H1 (cell line): ENCODE data around the gene MEN1. TPM values are rescaled to one million over a fixed set of nuclear protein-coding genes. Genes with fewer than 3 reads are reported as not detected.

Experiments used
- CTCF ChIA-PET: fragments of 300-600 bp; sonication (Branson Sonifier 250); formaldehyde crosslinking; loops from one replicate; lab custom pipeline; 2021; ENCODE audit not compliant: partially characterized antibody; lab: Charles Lee
- POLR2A ChIA-PET: fragments of 300-600 bp; sonication (Branson Sonifier 250); formaldehyde crosslinking; loops from one replicate; lab custom pipeline; 2021; ENCODE audit warnings: inconsistent platforms; ENCODE audit not compliant: partially characterized antibody; lab: Charles Lee
- DNase-seq, 2 experiments: peaks; one replicate each; pipeline versions ENCODE4 v3.0.0 to v3.0.0-alpha.2; 2010 to 2022; ENCODE audit warnings: low spot score in 2 of 2, low read depth in 1 of 2, mixed read lengths in 1 of 2
- FAIRE-seq: peaks from 2 replicates; lab custom pipeline; 2011; peaks lifted over from hg19 to GRCh38; lab: Jason Lieb, UNC
- H2AFZ ChIP-seq: 2 replicates; pipeline ENCODE4 v1.8.1; 2012; ENCODE audit warnings: low read length, inconsistent platforms
- H2AK5ac ChIP-seq: 2 replicates; pipeline ENCODE4 v1.6.1; 2013; ENCODE audit warnings: low read depth, low read length
- H2BK120ac ChIP-seq: replicated peaks from 2 replicates; pipeline ENCODE3; 2013; ENCODE audit warnings: low read depth, low read length, inconsistent platforms
- H2BK12ac ChIP-seq: 2 replicates; pipeline ENCODE4 v1.6.1; 2013; ENCODE audit warnings: low read depth, low read length
- H2BK15ac ChIP-seq: 2 replicates; pipeline ENCODE4 v1.6.1; 2013; ENCODE audit warnings: low read length
- H2BK20ac ChIP-seq: 2 replicates; pipeline ENCODE4 v1.6.1; 2013; ENCODE audit warnings: low read length
- H2BK5ac ChIP-seq: 2 replicates; pipeline ENCODE4 v1.6.1; 2013; ENCODE audit warnings: low read depth, low read length
- H3K14ac ChIP-seq: 2 replicates; pipeline ENCODE4 v1.6.1; 2013; ENCODE audit warnings: inconsistent platforms; ENCODE audit not compliant: insufficient read length
- H3K18ac ChIP-seq: 2 replicates; pipeline ENCODE4 v1.6.1; 2013; ENCODE audit warnings: low read length; ENCODE audit errors: extremely low read depth
- H3K23ac ChIP-seq: 2 replicates; pipeline ENCODE4 v1.6.1; 2013; ENCODE audit warnings: inconsistent platforms; ENCODE audit not compliant: insufficient read length
- H3K23me2 ChIP-seq: 2 replicates; pipeline ENCODE4 v1.6.1; 2013; ENCODE audit warnings: low read depth, low read length
- H3K27ac ChIP-seq: 2 replicates; pipeline ENCODE4 v1.6.1; 2011; ENCODE audit warnings: low read depth, low read length, inconsistent platforms
- H3K27me3 ChIP-seq, 4 experiments: replicated peaks in 1 of 4; 1 replicate in 1 of 4; 2 replicates in 3 of 4; pipeline versions ENCODE4 v1.6.1 to v1.8.1; 2011 to 2013; ENCODE audit warnings: low read length in 3 of 4, mild to moderate bottlenecking in 3 of 4, inconsistent platforms in 2 of 4, mixed read lengths in 2 of 4, moderate library complexity in 1 of 4; ENCODE audit not compliant: control insufficient read depth in 3 of 4, insufficient read depth in 3 of 4; ENCODE audit errors: extremely low read depth in 1 of 4
- H3K36me3 ChIP-seq, 4 experiments: 2 replicates each; pipeline versions ENCODE4 v1.6.1 to v1.8.1; 2011 to 2013; ENCODE audit warnings: mild to moderate bottlenecking in 4 of 4, low read length in 3 of 4, moderate library complexity in 2 of 4, control low read depth in 1 of 4, inconsistent platforms in 1 of 4; ENCODE audit not compliant: insufficient read depth in 4 of 4, control insufficient read depth in 2 of 4
- H3K4ac ChIP-seq: replicated peaks from 2 replicates; pipeline ENCODE3; 2013; ENCODE audit warnings: low read length, low read depth, mixed read lengths, inconsistent platforms; ENCODE audit not compliant: insufficient read length
- H3K4me1 ChIP-seq, 4 experiments: replicated peaks in 1 of 4; 1 replicate in 1 of 4; 2 replicates in 3 of 4; pipeline versions ENCODE4 v1.6.1 to v1.8.1; 2011 to 2013; ENCODE audit warnings: low read length in 3 of 4, inconsistent platforms in 2 of 4, mixed read lengths in 1 of 4; ENCODE audit not compliant: insufficient read depth in 4 of 4, control insufficient read depth in 3 of 4
- H3K4me2 ChIP-seq, 2 experiments: 2 replicates each; pipeline versions ENCODE4 v1.6.1 to v1.8.1; 2011 to 2013; ENCODE audit warnings: low read depth in 2 of 2, low read length in 2 of 2, control low read depth in 1 of 2, inconsistent platforms in 1 of 2, mild to moderate bottlenecking in 1 of 2; ENCODE audit not compliant: insufficient read depth in 1 of 2
- H3K4me3 ChIP-seq, 4 experiments: fragments of 200-600, 300-600 bp in 1 of 4; sonication (generic), shearing (Covaris generic), sonication (Bioruptor Twin) in 1 of 4; 2 replicates each; pipeline versions ENCODE4 v1.5.1 to v1.8.1; 2011 to 2016; ENCODE audit warnings: low read length in 4 of 4, low read depth in 3 of 4, control low read depth in 2 of 4, inconsistent platforms in 2 of 4, mild to moderate bottlenecking in 2 of 4, mixed read lengths in 1 of 4, moderate library complexity in 1 of 4; ENCODE audit not compliant: insufficient read depth in 2 of 4; ENCODE audit errors: extremely low read depth in 1 of 4
- H3K56ac ChIP-seq: replicated peaks from 2 replicates; pipeline ENCODE3; 2013; ENCODE audit warnings: low read depth, mild to moderate bottlenecking, mixed read lengths, low read length, inconsistent platforms; ENCODE audit not compliant: insufficient read length
- H3K79me1 ChIP-seq: 2 replicates; pipeline ENCODE4 v1.6.1; 2013; ENCODE audit warnings: low read depth, low read length, control low read depth
- H3K79me2 ChIP-seq, 2 experiments: 2 replicates each; pipeline versions ENCODE4 v1.6.1 to v1.8.1; 2012 to 2013; ENCODE audit warnings: low read length in 2 of 2, mild to moderate bottlenecking in 2 of 2, inconsistent platforms in 1 of 2; ENCODE audit not compliant: insufficient read depth in 2 of 2, control insufficient read depth in 1 of 2
- H3K9ac ChIP-seq, 4 experiments: replicated peaks in 1 of 4; 1 replicate in 1 of 4; 2 replicates in 3 of 4; pipeline versions ENCODE4 v1.6.1 to v1.8.1; 2011 to 2013; ENCODE audit warnings: low read depth in 3 of 4, low read length in 3 of 4, control low read depth in 2 of 4, mild to moderate bottlenecking in 2 of 4, moderate library complexity in 2 of 4, inconsistent platforms in 1 of 4; ENCODE audit errors: extremely low read depth in 1 of 4
- H3K9me3 ChIP-seq, 2 experiments: 2 replicates each; pipeline versions ENCODE4 v1.6.1 to v1.8.1; 2012 to 2013; ENCODE audit warnings: mild to moderate bottlenecking in 2 of 2, moderate library complexity in 2 of 2, control low read depth in 1 of 2, inconsistent platforms in 1 of 2, low read depth in 1 of 2, low read length in 1 of 2, mixed read lengths in 1 of 2; ENCODE audit not compliant: insufficient read depth in 2 of 2
- H4K20me1 ChIP-seq, 2 experiments: replicated peaks in 1 of 2; 2 replicates each; pipeline versions ENCODE3 to v1.8.1; 2011 to 2013; ENCODE audit warnings: inconsistent platforms in 2 of 2, low read length in 2 of 2, mild to moderate bottlenecking in 1 of 2; ENCODE audit not compliant: insufficient read depth in 2 of 2, control insufficient read depth in 1 of 2
- H4K5ac ChIP-seq: 2 replicates; pipeline ENCODE4 v1.6.1; 2013; ENCODE audit warnings: low read length, low read depth, mixed read lengths, inconsistent platforms; ENCODE audit not compliant: insufficient read length
- H4K8ac ChIP-seq: 2 replicates; pipeline ENCODE4 v1.8.0; 2013; ENCODE audit warnings: mild to moderate bottlenecking, moderate library complexity, low read length, inconsistent platforms; ENCODE audit not compliant: insufficient read depth; ENCODE audit errors: extremely low read depth
- H4K91ac ChIP-seq: replicated peaks from 2 replicates; pipeline ENCODE3; 2013; ENCODE audit warnings: low read length, mixed read lengths, inconsistent platforms; ENCODE audit not compliant: insufficient read length
- BCL11A ChIP-seq, 2 experiments: IDR thresholded peaks; one replicate each; pipeline ENCODE4 v1.6.1; 2011; ENCODE audit warnings: low read depth in 2 of 2, low read length in 2 of 2, mild to moderate bottlenecking in 2 of 2
- CEBPB ChIP-seq: IDR thresholded peaks from 2 replicates; pipeline ENCODE4 v1.6.1; 2012; ENCODE audit warnings: low read depth, low read length
- CHD2 ChIP-seq: IDR thresholded peaks from 2 replicates; pipeline ENCODE4 v1.6.1; 2012; ENCODE audit warnings: low read length, improper control_type of control experiment
- EGR1 ChIP-seq: IDR thresholded peaks from 2 replicates; pipeline ENCODE4 v1.6.1; 2011; ENCODE audit warnings: low read depth, low read length, borderline replicate concordance
- GTF2F1 ChIP-seq: IDR thresholded peaks from 2 replicates; pipeline ENCODE4 v1.6.1; 2012; ENCODE audit warnings: low read depth, low read length, improper control_type of control experiment, borderline replicate concordance
- HDAC6 ChIP-seq: IDR thresholded peaks from one replicate; pipeline ENCODE4 v1.7.1; 2012; ENCODE audit warnings: low read depth, mild to moderate bottlenecking, inconsistent platforms, low read length, moderate library complexity
- JUN ChIP-seq: IDR thresholded peaks from 2 replicates; pipeline ENCODE4 v1.6.1; 2011; ENCODE audit warnings: low read depth, mild to moderate bottlenecking, improper control_type of control experiment, low read length
- POLR2AphosphoS5 ChIP-seq: IDR thresholded peaks from 2 replicates; pipeline ENCODE4 v1.6.1; 2011; ENCODE audit warnings: low read depth, low read length
- SIX5 ChIP-seq: IDR thresholded peaks from 2 replicates; pipeline ENCODE4 v1.6.1; 2011; ENCODE audit warnings: mild to moderate bottlenecking, low read depth, low read length
- SP1 ChIP-seq: IDR thresholded peaks from 2 replicates; pipeline ENCODE4 v1.6.1; 2011; ENCODE audit warnings: low read depth, low read length
- SRF ChIP-seq: IDR thresholded peaks from 2 replicates; pipeline ENCODE4 v1.6.1; 2011; ENCODE audit warnings: mild to moderate bottlenecking, low read depth, low read length, moderate library complexity
- TCF12 ChIP-seq: IDR thresholded peaks from 2 replicates; pipeline ENCODE4 v1.6.1; 2011; ENCODE audit warnings: low read depth, mild to moderate bottlenecking, low read length
- WGBS, 2 experiments: shearing (Covaris generic) in 1 of 2; methylation state at CpG; one replicate each; pipeline versions ENCODE4 v1.1.6 to v1.1.7; 2013 to 2015; ENCODE audit warnings: low lambda C conversion rate in 2 of 2, mixed read lengths in 2 of 2, inconsistent platforms in 1 of 2, low coverage in 1 of 2, missing lambda C conversion rate in 1 of 2; ENCODE audit not compliant: insufficient replicate concordance in 2 of 2, insufficient coverage in 1 of 2, insufficient read length in 1 of 2; ENCODE audit errors: extremely low coverage in 1 of 2, missing lambda C conversion rate in 1 of 2; 5-methylcytosine and 5-hydroxymethylcytosine counted together
- polyA plus RNA-seq, 7 experiments: library from polyadenylated mRNA; depleted of rRNA in 3 of 7; stranded (reverse) in 5 of 7; unstranded in 2 of 7; fragments of >200 nt in 5 of 7; fragments of 200-250 nt in 2 of 7; gene quantifications; 1 replicate in 5 of 7; 2 replicates in 1 of 7; 4 replicates in 1 of 7; pipeline versions ENCODE4 v1.2.1 to v1.2.3, GENCODE V29; 2011 to 2013; ENCODE audit warnings: missing spikeins in 2 of 7, mixed read lengths in 2 of 7
- total RNA-seq: library from RNA; stranded (reverse); fragmentation: NEBNext Ultra II Directional; extraction: Animal tissue kit (Norgen Biotek cat#: 25700); gene quantifications from 2 replicates; pipeline ENCODE4 v1.2.1, GENCODE V29; 2021
- TF ChIP-seq, protein P1 (sequence below): IDR thresholded peaks from 2 replicates; pipeline ENCODE4 v1.6.1; 2012; ENCODE audit warnings: inconsistent platforms

Gene MEN1
- total and polyA plus RNA-seq, 2 of the 8 experiments (the other 6 are each of a cell fraction or from before 2014, with no cell fraction given): 47.2 to 56.3 TPM

- 79% methylated on average over 10 of the region's 15 CpGs; no CpG with 5 or more reads in 1 of the 2 experiments for WGBS, 2 experiments
- H2BK120ac ChIP-seq: no peak overlapping the region
- POLR2A ChIA-PET: interaction anchor here (0.8 to 2.1 kb wide), 5 partner anchors 9 to 252 kb away, joined by 3 to 6 read pairs (median 3); partner anchors contain the start of gene SF1
- TF ChIP-seq SIX5: no peak
- TF ChIP-seq SRF: no peak
- TF ChIP-seq JUN: no peak
- no peak for TF ChIP-seq HDAC6
- no peak for TF ChIP-seq TCF12
- no peak for TF ChIP-seq SP1
- TF ChIP-seq GTF2F1: no peak
- no peak for TF ChIP-seq POLR2AphosphoS5
- TF ChIP-seq BCL11A (IDR thresholded peaks at IDR 0.05; ENCODE audit: low read depth in 2 of 2, low read length in 2 of 2): no peak
- no peak for TF ChIP-seq EGR1
- TF ChIP-seq, protein P1, sequence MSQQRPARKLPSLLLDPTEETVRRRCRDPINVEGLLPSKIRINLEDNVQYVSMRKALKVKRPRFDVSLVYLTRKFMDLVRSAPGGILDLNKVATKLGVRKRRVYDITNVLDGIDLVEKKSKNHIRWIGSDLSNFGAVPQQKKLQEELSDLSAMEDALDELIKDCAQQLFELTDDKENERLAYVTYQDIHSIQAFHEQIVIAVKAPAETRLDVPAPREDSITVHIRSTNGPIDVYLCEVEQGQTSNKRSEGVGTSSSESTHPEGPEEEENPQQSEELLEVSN: no peak
- TF ChIP-seq CEBPB: no peak
- no peak for TF ChIP-seq CHD2
Measured at GRCh38 chr11:64789331-64790204, 20.8 kb downstream of the MEN1 start.

More at GRCh38 chr11:64789331-64790204, 20.8 kb downstream of the MEN1 start:
- peaks cover 0 to 3% of the 10 kb centered on the region in 2 experiments for H4K20me1 ChIP-seq
- H3K23me2 ChIP-seq: no peaks in the 10 kb centered on the region
- no peak overlapping the region for H3K56ac ChIP-seq
- H3K79me2 ChIP-seq: no peaks in the 10 kb centered on the region
- no peak overlapping the region for H3K4me2 ChIP-seq
- no peaks in the 10 kb centered on the region for H3K27me3 ChIP-seq
- H4K5ac ChIP-seq: no peak overlapping the region
- no peak overlapping the region for H2AK5ac ChIP-seq
- DNase-seq: no peak
- no peak overlapping the region for H4K8ac ChIP-seq
- H3K27ac ChIP-seq: no peak overlapping the region
- H3K4me1 ChIP-seq: no peaks in the 10 kb centered on the region
- no peak overlapping the region for H3K4ac ChIP-seq
- H2AFZ ChIP-seq: no peak overlapping the region
- no peak overlapping the region for H2BK20ac ChIP-seq
- H4K91ac ChIP-seq: no peak overlapping the region
- no peak for FAIRE-seq
- no peak overlapping the region for H3K23ac ChIP-seq
- no peak overlapping the region for H2BK12ac ChIP-seq
- H3K79me1 ChIP-seq: no peaks in the 10 kb centered on the region
- H3K9ac ChIP-seq: no peak overlapping the region; a peak in 1 of 7 replicates
- CTCF ChIA-PET: interaction anchor here (0.6 to 2.7 kb wide), 5 partner anchors 9 to 434 kb away, joined by 3 to 8 read pairs (median 4); partner anchors contain the start of genes MAP4K2 and MEN1
- no peak overlapping the region for H3K14ac ChIP-seq
- no peaks in the 10 kb centered on the region for H3K36me3 ChIP-seq
- H3K9me3 ChIP-seq: no peaks in the 10 kb centered on the region
- H2BK15ac ChIP-seq: no peak overlapping the region
- H2BK5ac ChIP-seq: peak overlapping the region; percentile 16; the same call in 1 of the 2 replicates
- no peak overlapping the region for H3K4me3 ChIP-seq
- H3K18ac ChIP-seq: no peak overlapping the region
